ENCODE data around the gene ZBTB7A. TPM values are rescaled to one million over a fixed set of nuclear protein-coding genes. Genes with fewer than 3 reads are reported as not detected.

The ZBTB7A gene
- total RNA-seq, 1 experiment from 2014 or later, result 25.9 TPM

GRCh38 chr19:4036576-4037300, 30.0 kb downstream of the ZBTB7A start:
- Histone ChIP-seq H3K4me1 (ENCODE audit: insufficient read depth, low read length, poor library complexity, severe bottlenecking) (peaks cover 11% of the 10 kb centered on the region), H3K9me3 (ENCODE audit: low read depth, low read length, poor library complexity, severe bottlenecking) (no peaks in the 10 kb centered on the region), H3K27me3 (replicated peaks; ENCODE audit: insufficient read depth, low read depth, low read length, poor library complexity) (no peaks in the 10 kb centered on the region), H3K4me3 (ENCODE audit: low read depth, low read length, poor library complexity, severe bottlenecking) (no peak overlapping the region), H3K36me3 (ENCODE audit: insufficient read depth, low read length, poor library complexity, severe bottlenecking) (peaks cover 35% of the 10 kb centered on the region), H3K27ac (ENCODE audit: low read depth, low read length, poor library complexity, severe bottlenecking) (no peak overlapping the region)
- DNase-seq (ENCODE audit: low spot score), result no peak
- no peak for TF ChIP-seq EZH2 (IDR thresholded peaks at IDR 0.05; ENCODE audit: borderline replicate concordance, low read depth, low read length, poor library complexity, severe bottlenecking)
- TF ChIP-seq CTCF (conservative IDR thresholded peaks at IDR 0.05; ENCODE audit: low read depth, low read length), result no peak
- intact Hi-C loops (cut with micrococcal nuclease; ENCODE audit: unreplicated experiment), result no loop called here
- POLR2A ChIA-PET (ENCODE audit: low non-redundant PET), result no interaction called here
- CTCF ChIA-PET, result no interaction called here
- TSS peak; percentile 27 for BruUV-seq (replicated peaks)

DNA sequence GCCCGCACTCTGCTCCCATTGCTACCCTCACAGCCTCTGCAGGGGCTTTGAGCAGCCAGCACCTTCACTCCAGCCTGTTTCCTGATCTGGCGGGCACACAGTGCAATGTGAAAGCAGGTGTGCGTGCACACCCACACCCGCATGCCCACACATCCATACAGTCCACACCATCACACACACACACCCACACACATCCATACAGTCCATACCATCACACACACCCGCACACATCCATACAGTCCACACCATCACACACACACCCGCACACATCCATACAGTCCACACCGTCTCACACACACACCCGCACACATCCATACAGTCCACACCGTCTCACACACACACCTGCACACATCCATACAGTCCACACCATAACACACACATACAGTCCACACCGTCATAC, 31.1 kb downstream of the ZBTB7A start:
- CTCF ChIA-PET, result no interaction called here
- Histone ChIP-seq H3K36me3 (ENCODE audit: insufficient read depth, low read length, poor library complexity, severe bottlenecking) (peaks cover 35% of the 10 kb centered on the region), H3K27me3 (replicated peaks; ENCODE audit: insufficient read depth, low read depth, low read length, poor library complexity) (no peaks in the 10 kb centered on the region), H3K9me3 (ENCODE audit: low read depth, low read length, poor library complexity, severe bottlenecking) (no peaks in the 10 kb centered on the region), H3K4me1 (ENCODE audit: insufficient read depth, low read length, poor library complexity, severe bottlenecking) (peaks cover 13% of the 10 kb centered on the region), H3K4me3 (ENCODE audit: low read depth, low read length, poor library complexity, severe bottlenecking) (no peak overlapping the region), H3K27ac (ENCODE audit: low read depth, low read length, poor library complexity, severe bottlenecking) (no peak overlapping the region)
- intact Hi-C loops (cut with micrococcal nuclease; ENCODE audit: unreplicated experiment), result no loop called here
- TF ChIP-seq EZH2 (IDR thresholded peaks at IDR 0.05; ENCODE audit: borderline replicate concordance, low read depth, low read length, poor library complexity, severe bottlenecking) (no peak), CTCF (conservative IDR thresholded peaks at IDR 0.05; ENCODE audit: low read depth, low read length) (no peak)
- DNase-seq (ENCODE audit: low spot score), result no peak
- no TSS peak for BruUV-seq (replicated peaks)
- POLR2A ChIA-PET (ENCODE audit: low non-redundant PET), result no interaction called here

- H3K36me3 ChIP-seq (ENCODE audit: insufficient read depth, low read length, poor library complexity, severe bottlenecking), result peaks cover 35% of the 10 kb centered on the region
Observed at GRCh38 chr19:4035018-4035566, 31.6 kb downstream of the ZBTB7A start.

More at GRCh38 chr19:4035018-4035566, 31.6 kb downstream of the ZBTB7A start:
- Histone ChIP-seq H3K4me1 (ENCODE audit: insufficient read depth, low read length, poor library complexity, severe bottlenecking) (peaks cover 13% of the 10 kb centered on the region), H3K27me3 (replicated peaks; ENCODE audit: insufficient read depth, low read depth, low read length, poor library complexity) (no peaks in the 10 kb centered on the region), H3K27ac (ENCODE audit: low read depth, low read length, poor library complexity, severe bottlenecking) (no peak overlapping the region), H3K9me3 (ENCODE audit: low read depth, low read length, poor library complexity, severe bottlenecking) (no peaks in the 10 kb centered on the region), H3K4me3 (ENCODE audit: low read depth, low read length, poor library complexity, severe bottlenecking) (no peak overlapping the region)
- TF ChIP-seq EZH2 (IDR thresholded peaks at IDR 0.05; ENCODE audit: borderline replicate concordance, low read depth, low read length, poor library complexity, severe bottlenecking) (no peak), CTCF (conservative IDR thresholded peaks at IDR 0.05; ENCODE audit: low read depth, low read length) (no peak)
- ChIA-PET CTCF (no interaction called here), POLR2A (ENCODE audit: low non-redundant PET) (no interaction called here)
- DNase-seq (ENCODE audit: low spot score), result no peak
- intact Hi-C loops (cut with micrococcal nuclease; ENCODE audit: unreplicated experiment), result no loop called here
- no TSS peak for BruUV-seq (replicated peaks)

Measured in A673 (cell line).